Heart right ventricle (tissue), 16 donors: ENCODE results near the gene ZNF423. TPM values are rescaled to one million over a fixed set of nuclear protein-coding genes. Genes with fewer than 3 reads are reported as not detected.
A peak's percentile ranks its signal among the peaks of the same experiment; 100 is the strongest.

Experiments
- ATAC-seq, 8 donors: fragments of 200-7000 bp; cut with Tn5 transposase; one replicate each; pipeline ENCODE4 v1.9.1; 2020; ENCODE audit warnings: mild to moderate bottlenecking in 8 of 8, moderate library complexity in 8 of 8, moderate number of reproducible peaks in 1 of 8
- DNase-seq, 2 donors: peaks; one replicate each; pipeline ENCODE4 v3.0.0-alpha.2; 2020
- H3K27ac ChIP-seq, 10 donors: fragments of 200-600 bp; sonication (generic) in 2 of 10; one replicate each; pipeline versions ENCODE4 v1.5.0 to v1.8.0; 2020 to 2022; ENCODE audit warnings: mild to moderate bottlenecking in 3 of 10
- H3K27me3 ChIP-seq, 7 donors: fragments of 200-600 bp; one replicate each; pipeline ENCODE4 v1.8.0; 2021 to 2022; ENCODE audit warnings: mild to moderate bottlenecking in 2 of 7
- H3K36me3 ChIP-seq, 9 donors: fragments of 200-600 bp; sonication (generic) in 1 of 9; one replicate each; pipeline versions ENCODE4 v1.5.0 to v1.8.0; 2020 to 2022; ENCODE audit warnings: mild to moderate bottlenecking in 2 of 9
- H3K4me1 ChIP-seq, 9 donors: fragments of 200-600 bp; sonication (generic) in 1 of 9; one replicate each; pipeline versions ENCODE4 v1.5.0 to v1.8.0; 2020 to 2022; ENCODE audit warnings: mild to moderate bottlenecking in 4 of 9
- H3K4me3 ChIP-seq, 10 donors: fragments of 200-600 bp; sonication (generic) in 2 of 10; one replicate each; pipeline versions ENCODE4 v1.5.0 to v1.8.0; 2020 to 2022; ENCODE audit warnings: mild to moderate bottlenecking in 7 of 10, moderate library complexity in 2 of 10
- H3K9me3 ChIP-seq, 11 donors: fragments of 200-600 bp in 10 of 11; sonication (generic) in 2 of 11; one replicate each; pipeline versions ENCODE4 v1.5.0 to v1.8.0; 2013 to 2022; ENCODE audit warnings: mild to moderate bottlenecking in 2 of 11, control low read depth in 1 of 11, moderate library complexity in 1 of 11
- CTCF ChIP-seq, 9 donors: fragments of 200-600 bp; sonication (generic) in 2 of 9; IDR thresholded peaks; one replicate each; pipeline versions ENCODE4 v1.5.0 to v1.8.0; 2021 to 2022; ENCODE audit warnings: antibody characterized with exemption in 9 of 9, mild to moderate bottlenecking in 5 of 9, moderate library complexity in 1 of 9
- WGBS, 2 donors: extraction: QIAGEN DNeasy Blood & Tissue Kit; methylation state at CpG; one replicate each; pipeline ENCODE4 v1.1.7; 2013; ENCODE audit warnings: inconsistent platforms in 1 of 2; 5-methylcytosine and 5-hydroxymethylcytosine counted together
- intact Hi-C, 10 donors: fragments of 100-400 bp; cut with DNase I; formaldehyde crosslinking; loops; one replicate each; pipeline versions ENCODE4 v1.11.1 to v1.14.2; 2022
- long read RNA-seq, 3 donors: library from polyadenylated mRNA; unstranded; transcript quantifications; one replicate each; pipeline ENCODE4 v2.0.0, GENCODE V29; 2020 to 2021
- polyA plus RNA-seq, 2 donors: library from polyadenylated mRNA; stranded (reverse); fragments of 200-250 nt; gene quantifications; one replicate each; pipeline ENCODE4 v1.2.3, GENCODE V29; 2013
- total RNA-seq, 10 donors: library from RNA; stranded (reverse); fragmentation: NEBNext Ultra II Directional in 3 of 10; extraction: Animal tissue kit (Norgen Biotek cat#: 25700) in 3 of 10; gene quantifications; one replicate each; pipeline versions ENCODE4 v1.2.1 to v1.2.4, GENCODE V29; 2021 to 2023
- donor health status: Arrhythmogenic right ventricular cardiomyopathy.
- donor health status: ischemic (EF 13 %, LVEDD 7.1; RV severe dilation, severe dysfunction).
- donor health status: healthy with polysubstance abuse.
- donor health status: DM: no; HTN: yes; CAD: no.
- donor health status: DM: no; HTN: no; CAD: no.
- donor health status: ischemic (EF 25% LVEDD 6.9; RV normal size, moderate dysfunction).
- donor health status: ischemic (EF 25% LVEDD 5.7; RV mildly dilated, moderate dysfunction).
- donor health status: healthy.
- donor health status: DM: yes; HTN: yes; CAD: no.
- donor health status: Ischemic cardiomyopathy.
- donor health status: ischemic (EF 35%, LVEDD 5.7; RV mildly dilated, moderate dysfunction).
- donor health status: nonischemic (EF 11% LVEDD 7.7; RV severe dilation, severe dysfunction).
- donor health status: DM: yes; HTN: yes; CAD: no.
- donor health status: PGD.
- donor health status: ischemic (EF 29% LVEDD 5.4; RV normal size, mild dysfunction).
- donor health status: nonischemic (EF 23%, LVEDD 6.1; RV moderate dilation, normal function).

ZNF423 gene
- total RNA-seq (10 to 100 TPM in 2 of 10 donors, 1 to 10 TPM in 8; 4.2 to 10.6 (median 7.4) TPM), polyA plus RNA-seq (1 to 10 TPM; 2.6 to 2.9 TPM)
- long read RNA-seq, donor 1, partial matches to known transcripts: 4 of 6 reads
- long read RNA-seq, donor 1, other reads (novel, unspliced or antisense): 2 of 6 reads
- long read RNA-seq, donor 2, partial matches to known transcripts: 6 of 7 reads
- long read RNA-seq, donor 2, other reads (novel, unspliced or antisense): 1 of 7 reads
- long read RNA-seq, donor 3, partial matches to known transcripts: 12 of 18 reads
- long read RNA-seq, donor 3, other reads (novel, unspliced or antisense): 6 of 18 reads

- WGBS, 2 donors: 0 to 1% methylated on average over 45 to 68 of the region's 70 CpGs
- Histone ChIP-seq H3K36me3 (no peaks in the 10 kb centered on the region), H3K4me1 (peaks cover 0 to 57% (median 46%) of the 10 kb centered on the region in 9 donors), H3K27ac (peak within 1 kb of the TSS; percentile 85 to 99 (median 93)), H3K9me3 (no peaks in the 10 kb centered on the region), H3K27me3 (peaks cover 0 to 71% (median 0%) of the 10 kb centered on the region in 7 donors), H3K4me3 (peak within 1 kb of the TSS; percentile 40 to 84 (median 70))
- DNase-seq (peak in 1 of 2 donors; percentile 40), ATAC-seq (peak in 1 of 8 donors; percentile 1)
- intact Hi-C loops: loop anchor here in 8 of 10 donors (2.0 to 10.0 kb wide), 12 partner anchors 15 to 364 kb away; no protein-coding TSS in a partner anchor
- TF ChIP-seq CTCF (IDR thresholded peaks at IDR 0.05): no peak
Measured at GRCh38 chr16:49855822-49856671, at the start of gene ZNF423. Gene ZNF423 (minus strand): TSS chr16:49856112. CDS start chr16:49855774, 338 bp downstream.

- DNase-seq: no peak
Measured at GRCh38 chr16:49904348-49905062, 48.6 kb upstream of the ZNF423 start.

GRCh38 chr16:49902908-49903307, 47.0 kb upstream of the ZNF423 start:
- Histone ChIP-seq H3K4me1 (no peaks in the 10 kb centered on the region), H3K4me3 (no peak overlapping the region), H3K36me3 (no peaks in the 10 kb centered on the region), H3K27ac (no peak overlapping the region), H3K9me3 (no peaks in the 10 kb centered on the region), H3K27me3 (peaks cover 0 to 4% (median 0%) of the 10 kb centered on the region in 7 donors)
- TF ChIP-seq CTCF (IDR thresholded peaks at IDR 0.05): no peak
- WGBS, 2 donors: 76 to 83% methylated on average over 5 of the region's 5 CpGs
- ATAC-seq (no peak), DNase-seq (no peak)
- intact Hi-C loops: no loop called here

More at GRCh38 chr16:49904348-49905062, 48.6 kb upstream of the ZNF423 start:
- H3K27ac ChIP-seq: no peak overlapping the region
- H3K9me3 ChIP-seq: no peaks in the 10 kb centered on the region
- ATAC-seq: no peak
- no peaks in the 10 kb centered on the region for H3K36me3 ChIP-seq
- no peak for TF ChIP-seq CTCF (IDR thresholded peaks at IDR 0.05)
- H3K27me3 ChIP-seq: peaks cover 0 to 7% (median 0%) of the 10 kb centered on the region in 7 donors
- intact Hi-C loops: no loop called here
- H3K4me3 ChIP-seq: no peak overlapping the region
- WGBS, 2 donors: 84 to 85% methylated on average over 9 of the region's 9 CpGs
- H3K4me1 ChIP-seq: no peaks in the 10 kb centered on the region

- H3K4me1 ChIP-seq: no peaks in the 10 kb centered on the region
- ATAC-seq: no peak
- TF ChIP-seq CTCF (IDR thresholded peaks at IDR 0.05): no peak
- intact Hi-C loops: no loop called here
- H3K27me3 ChIP-seq: peaks cover 0 to 5% (median 3%) of the 10 kb centered on the region in 7 donors
- H3K9me3 ChIP-seq: no peaks in the 10 kb centered on the region
- no peaks in the 10 kb centered on the region for H3K36me3 ChIP-seq
- no peak overlapping the region for H3K4me3 ChIP-seq
- H3K27ac ChIP-seq: no peak overlapping the region
- WGBS, 2 donors: 87 to 91% methylated on average over 9 of the region's 9 CpGs
- no peak for DNase-seq
Measured at GRCh38 chr16:49901711-49902110, 45.8 kb upstream of the ZNF423 start.
